ENCODE measurements around the gene SLC10A6. TPM values are rescaled to one million over a fixed set of nuclear protein-coding genes. Genes with fewer than 3 reads are reported as not detected.
A peak's percentile ranks its signal among the peaks of the same experiment; 100 is the strongest.
"Not testable (repeated sequence)": the region's sequence is repeated elsewhere in the genome, so short reads cannot be mapped to it uniquely, and the experiment has no call there.

The SLC10A6 gene
- total RNA-seq, 1 experiment from 2014 or later: 0.08 TPM

DNA sequence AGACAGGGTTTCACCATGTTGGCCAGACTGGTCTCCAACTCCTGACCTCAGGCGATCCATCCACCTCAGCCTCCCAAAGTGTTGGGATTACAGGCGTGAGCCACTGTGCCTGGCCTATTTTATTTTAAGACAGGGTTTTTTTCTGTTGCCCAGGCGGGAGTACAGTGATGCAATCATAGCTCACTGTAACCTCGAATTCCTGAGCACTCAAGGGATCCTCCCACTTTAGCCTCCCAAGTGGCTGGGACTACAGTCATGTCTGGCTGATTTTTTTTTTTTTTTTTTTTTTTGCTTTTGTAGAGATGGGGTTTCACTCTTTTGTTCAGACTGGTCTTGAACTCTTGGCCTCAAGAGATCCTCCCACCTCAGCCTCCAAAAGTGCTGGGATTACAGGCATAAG is 26.3 kb upstream of the SLC10A6 start:
- H3K4me3 ChIP-seq; H3K27me3 ChIP-seq (replicated peaks); H3K27ac ChIP-seq; H3K9me3 ChIP-seq (replicated peaks); H3K36me3 ChIP-seq; DNase-seq (ENCODE audit: low read depth in 1 of 2, low spot score in 2 of 2); H3K4me1 ChIP-seq (replicated peaks): not testable (repeated sequence)

DNA sequence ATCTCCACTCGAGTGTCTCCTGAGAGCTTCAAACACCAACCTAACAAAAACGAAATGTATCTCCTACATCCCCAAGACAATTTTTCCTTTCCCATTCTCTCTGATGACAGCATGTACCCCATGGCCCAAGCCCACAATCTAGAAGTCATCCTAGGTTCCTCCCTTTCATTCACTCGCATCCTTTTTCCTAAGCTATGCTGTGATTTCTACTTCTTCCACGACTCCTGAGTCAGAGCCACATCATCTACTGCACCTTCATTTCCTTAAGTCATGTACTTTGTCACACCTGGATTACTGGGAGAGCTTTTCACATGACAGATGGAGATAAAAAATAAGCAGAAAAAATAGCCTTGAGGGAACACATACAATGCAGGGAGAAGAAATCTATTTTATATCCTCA is 23.0 kb upstream of the SLC10A6 start:
- H3K36me3 ChIP-seq: no peaks in the 10 kb centered on the region
- DNase-seq (ENCODE audit: low read depth in 1 of 2, low spot score in 2 of 2): no peak
- H3K9me3 ChIP-seq (replicated peaks): no peaks in the 10 kb centered on the region
- no peak overlapping the region for H3K27ac ChIP-seq
- H3K4me1 ChIP-seq (replicated peaks): no peaks in the 10 kb centered on the region
- H3K4me3 ChIP-seq: no peak overlapping the region
- H3K27me3 ChIP-seq (replicated peaks): no peaks in the 10 kb centered on the region

DNA sequence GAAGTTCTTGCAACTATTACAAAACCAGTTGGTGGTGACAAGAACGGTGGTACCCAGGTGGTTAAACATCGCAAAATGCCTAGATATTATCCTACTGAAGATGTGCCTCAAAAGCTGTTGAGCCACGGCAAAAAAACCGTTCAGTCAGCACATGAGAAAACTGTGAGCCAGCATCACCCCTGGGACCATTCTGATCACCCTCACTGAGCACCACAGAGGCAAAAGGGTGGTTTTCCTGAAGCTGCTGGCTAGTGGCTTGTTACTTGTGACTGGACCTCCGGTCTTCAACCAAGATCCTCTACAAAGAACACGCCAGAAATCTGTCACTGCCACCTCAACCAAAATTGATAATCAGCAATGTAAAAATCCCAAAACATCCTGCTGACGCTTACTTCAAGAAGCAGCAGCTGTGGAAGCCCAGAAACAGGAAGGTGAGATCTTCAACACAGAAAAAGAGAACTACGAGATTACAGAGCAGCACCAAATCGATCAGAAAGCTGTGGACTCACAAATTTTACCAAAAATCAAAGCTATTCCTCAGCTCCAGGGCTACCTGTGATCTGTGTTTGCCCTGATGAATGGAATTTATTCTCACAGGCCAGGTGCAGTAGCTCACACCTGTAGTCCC is 21.4 kb upstream of the SLC10A6 start:
- Histone ChIP-seq H3K9me3 (replicated peaks) (no peaks in the 10 kb centered on the region), H3K4me1 (replicated peaks) (no peaks in the 10 kb centered on the region), H3K36me3 (no peaks in the 10 kb centered on the region), H3K27ac (no peak overlapping the region), H3K27me3 (replicated peaks) (no peaks in the 10 kb centered on the region), H3K4me3 (no peak overlapping the region)
- no peak for DNase-seq (ENCODE audit: low read depth in 1 of 2, low spot score in 2 of 2)

DNA sequence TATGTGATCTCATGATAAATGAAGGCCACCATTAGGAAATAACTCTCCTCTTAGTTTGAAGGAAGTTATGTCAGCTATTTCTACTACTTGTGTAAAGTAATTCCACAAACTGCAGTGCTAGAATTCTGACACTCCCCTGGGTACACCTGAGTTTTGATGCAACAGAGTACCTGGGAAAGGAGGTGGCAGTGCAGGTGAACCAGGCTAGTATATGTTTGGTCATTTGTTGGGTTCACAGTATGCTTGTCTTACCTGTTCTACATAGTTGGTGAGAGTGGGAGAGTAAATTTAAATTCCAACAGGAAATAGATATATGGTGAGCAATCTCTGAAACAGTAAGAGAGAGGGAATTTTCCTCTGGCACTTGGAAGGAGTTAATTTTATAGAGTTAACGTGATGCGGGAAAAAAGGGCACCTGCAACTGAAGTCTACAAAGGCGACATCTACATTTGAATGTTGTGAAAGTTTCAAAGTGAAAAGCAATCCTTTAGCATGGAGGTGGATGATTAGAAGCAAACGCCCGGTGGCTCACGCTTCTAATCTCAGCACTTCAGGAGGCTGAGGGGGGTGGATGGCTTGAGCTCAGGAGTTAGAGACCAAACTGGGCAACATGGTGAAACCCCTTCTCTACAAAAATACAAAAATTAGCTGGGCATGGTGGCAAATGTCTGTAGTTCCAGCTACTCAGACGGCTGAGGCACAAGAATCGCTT is 8.3 kb upstream of the SLC10A6 start:
- DNase-seq (ENCODE audit: low read depth in 1 of 2, low spot score in 2 of 2): no peak
- Histone ChIP-seq H3K27me3 (replicated peaks) (no peaks in the 10 kb centered on the region), H3K36me3 (no peaks in the 10 kb centered on the region), H3K9me3 (replicated peaks) (no peaks in the 10 kb centered on the region), H3K27ac (no peak overlapping the region), H3K4me1 (replicated peaks) (peaks cover 15% of the 10 kb centered on the region), H3K4me3 (no peak overlapping the region)

DNA sequence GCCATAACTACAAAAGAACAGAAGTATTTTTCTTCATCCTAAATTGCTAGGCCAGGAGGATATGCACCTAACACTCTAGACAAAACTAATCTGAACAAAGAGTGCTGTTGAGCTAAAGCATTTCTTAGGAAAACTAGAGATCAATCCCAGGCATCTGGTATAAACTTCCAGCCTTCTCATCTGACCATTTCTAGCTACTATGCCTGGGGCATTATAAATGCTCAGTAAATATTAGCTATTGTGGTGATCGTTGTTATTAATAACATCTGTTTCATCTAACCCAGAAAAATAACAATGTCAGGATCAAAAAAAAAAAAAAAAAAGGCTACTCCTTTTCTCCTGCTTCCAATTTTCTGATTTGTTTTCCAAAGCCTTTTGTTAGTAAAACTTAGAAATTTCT is 7.7 kb upstream of the SLC10A6 start:
- Histone ChIP-seq H3K4me3 (no peak overlapping the region), H3K27me3 (replicated peaks) (no peaks in the 10 kb centered on the region), H3K4me1 (replicated peaks) (peaks cover 15% of the 10 kb centered on the region), H3K36me3 (no peaks in the 10 kb centered on the region), H3K9me3 (replicated peaks) (no peaks in the 10 kb centered on the region), H3K27ac (no peak overlapping the region)
- no peak for DNase-seq (ENCODE audit: low read depth in 1 of 2, low spot score in 2 of 2)

DNA sequence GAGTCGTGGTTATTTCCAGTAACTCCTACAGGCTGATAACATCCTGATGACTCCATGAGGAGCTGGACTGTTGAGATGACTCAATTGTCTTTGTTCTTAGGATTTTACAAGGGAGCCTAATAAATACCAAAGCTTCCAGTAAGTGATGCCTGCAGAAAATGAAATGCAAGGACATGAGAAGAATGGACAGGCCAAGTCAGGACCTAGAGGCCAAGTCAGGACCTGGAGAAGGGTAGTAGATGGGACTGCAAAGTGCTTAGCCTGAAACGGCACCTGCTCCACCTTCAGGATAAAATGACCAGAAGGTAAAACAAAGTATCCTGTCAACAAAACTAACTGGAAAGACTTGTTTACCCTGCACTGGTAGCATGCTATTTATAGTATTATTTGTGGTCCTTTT is 6.4 kb upstream of the SLC10A6 start:
- peak in 1 of 2 experiments; percentile 44 for DNase-seq (ENCODE audit: low read depth in 1 of 2, low spot score in 2 of 2)
- Histone ChIP-seq H3K27me3 (replicated peaks) (no peaks in the 10 kb centered on the region), H3K27ac (0 out of 2 replicates have a peak overlapping the region, but pooled peaks have one; percentile 13), H3K4me3 (no peak overlapping the region), H3K36me3 (no peaks in the 10 kb centered on the region), H3K9me3 (replicated peaks) (no peaks in the 10 kb centered on the region), H3K4me1 (replicated peaks) (peaks cover 15% of the 10 kb centered on the region)

DNA sequence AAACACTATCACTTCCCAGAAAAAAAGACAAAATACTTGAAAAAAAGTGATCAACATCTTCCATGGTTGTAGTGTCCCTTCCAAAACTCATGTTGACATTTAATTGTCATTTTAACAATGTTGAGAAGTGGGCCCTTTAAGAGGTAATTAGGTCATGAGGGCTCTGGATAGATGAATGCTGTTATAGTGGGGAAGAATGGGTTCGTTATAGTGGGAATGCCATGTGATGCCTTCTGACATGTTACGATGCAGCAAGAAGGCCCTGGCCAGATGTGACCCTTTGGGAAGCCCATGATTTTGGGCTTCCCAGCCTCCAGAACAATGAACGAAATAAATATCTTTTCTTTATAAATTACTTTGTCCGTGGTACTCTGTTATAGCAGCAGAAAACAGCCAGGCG is 4.0 kb upstream of the SLC10A6 start:
- H3K27me3 ChIP-seq (replicated peaks): no peaks in the 10 kb centered on the region
- H3K4me3 ChIP-seq: no peak overlapping the region
- H3K27ac ChIP-seq: no peak overlapping the region
- no peak for DNase-seq (ENCODE audit: low read depth in 1 of 2, low spot score in 2 of 2)
- no peaks in the 10 kb centered on the region for H3K9me3 ChIP-seq (replicated peaks)
- peaks cover 15% of the 10 kb centered on the region for H3K4me1 ChIP-seq (replicated peaks)
- no peaks in the 10 kb centered on the region for H3K36me3 ChIP-seq

DNA sequence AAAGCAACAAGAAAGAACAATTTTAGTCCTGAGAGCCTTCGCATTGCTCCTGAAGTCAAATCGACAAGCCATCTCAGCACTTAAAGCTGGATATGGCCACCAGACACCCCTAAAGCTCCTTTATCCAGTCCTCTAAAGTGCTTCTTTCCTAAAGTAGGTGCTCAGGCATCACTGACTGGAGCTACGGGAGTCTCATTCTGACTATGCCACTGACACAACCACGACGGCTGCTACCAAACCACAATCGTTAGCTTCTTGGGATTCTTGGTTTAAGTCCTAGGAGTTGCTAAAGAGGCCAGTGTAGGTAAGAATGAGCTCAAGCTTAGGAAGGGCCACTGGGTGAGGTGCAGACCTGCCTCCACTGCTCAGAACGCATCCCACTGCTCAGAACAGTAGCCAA is 1.0 kb downstream of the SLC10A6 start:
- no peak overlapping the region for H3K27ac ChIP-seq
- no peaks in the 10 kb centered on the region for H3K27me3 ChIP-seq (replicated peaks)
- H3K4me3 ChIP-seq: no peak overlapping the region
- H3K36me3 ChIP-seq: no peaks in the 10 kb centered on the region
- DNase-seq (ENCODE audit: low read depth in 1 of 2, low spot score in 2 of 2): no peak
- no peaks in the 10 kb centered on the region for H3K9me3 ChIP-seq (replicated peaks)
- no peaks in the 10 kb centered on the region for H3K4me1 ChIP-seq (replicated peaks)

DNA sequence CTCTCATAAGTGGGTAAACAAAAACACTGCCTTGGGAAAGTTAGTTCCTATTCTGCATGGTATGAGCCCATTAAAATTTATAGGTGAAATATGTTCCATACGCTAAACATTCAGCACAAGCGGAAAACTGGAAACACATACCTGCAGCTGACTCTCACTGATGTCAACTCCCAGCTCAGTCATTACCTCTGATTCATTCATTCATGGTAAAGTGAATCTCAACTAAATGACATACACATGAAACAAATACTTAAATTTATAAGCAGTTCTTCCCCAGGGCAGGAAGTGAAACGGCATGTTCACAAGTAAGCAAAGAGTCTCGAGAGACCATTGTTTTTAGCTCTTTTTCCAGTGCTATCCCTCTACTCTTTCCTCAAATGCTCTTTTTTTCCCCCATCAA is 1.6 kb downstream of the SLC10A6 start:
- DNase-seq (ENCODE audit: low read depth in 1 of 2, low spot score in 2 of 2): no peak

DNA sequence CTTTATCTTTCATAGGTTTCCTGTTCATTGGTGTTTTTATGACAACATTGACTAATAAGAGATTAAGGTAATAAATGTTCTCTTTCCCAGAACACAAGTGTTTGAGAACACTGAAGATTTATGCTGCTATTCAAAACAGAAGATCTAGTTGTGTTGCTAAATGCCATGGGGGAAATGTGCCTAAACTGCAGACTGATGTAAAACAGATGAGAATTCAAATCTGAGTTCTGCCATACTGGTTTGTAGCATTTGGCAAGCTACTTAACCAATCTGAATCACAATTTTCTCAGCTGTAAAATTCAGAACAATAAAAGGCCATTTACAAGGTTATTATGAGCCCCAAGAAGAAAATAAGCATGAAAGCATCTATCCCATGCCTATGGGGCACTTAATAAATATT is 2.3 kb downstream of the SLC10A6 start:
- Histone ChIP-seq H3K9me3 (replicated peaks) (no peaks in the 10 kb centered on the region), H3K4me3 (no peak overlapping the region), H3K27ac (no peak overlapping the region), H3K4me1 (replicated peaks) (no peaks in the 10 kb centered on the region; the same call in 1 of the 2 replicates), H3K27me3 (replicated peaks) (no peaks in the 10 kb centered on the region), H3K36me3 (no peaks in the 10 kb centered on the region)
- no peak for DNase-seq (ENCODE audit: low read depth in 1 of 2, low spot score in 2 of 2)

More for the DNA sequence above, 1.6 kb downstream of the SLC10A6 start:
- H3K36me3 ChIP-seq: no peaks in the 10 kb centered on the region
- H3K9me3 ChIP-seq (replicated peaks): no peaks in the 10 kb centered on the region
- H3K4me1 ChIP-seq (replicated peaks): no peaks in the 10 kb centered on the region
- no peaks in the 10 kb centered on the region for H3K27me3 ChIP-seq (replicated peaks)
- no peak overlapping the region for H3K27ac ChIP-seq
- no peak overlapping the region for H3K4me3 ChIP-seq

DNA sequence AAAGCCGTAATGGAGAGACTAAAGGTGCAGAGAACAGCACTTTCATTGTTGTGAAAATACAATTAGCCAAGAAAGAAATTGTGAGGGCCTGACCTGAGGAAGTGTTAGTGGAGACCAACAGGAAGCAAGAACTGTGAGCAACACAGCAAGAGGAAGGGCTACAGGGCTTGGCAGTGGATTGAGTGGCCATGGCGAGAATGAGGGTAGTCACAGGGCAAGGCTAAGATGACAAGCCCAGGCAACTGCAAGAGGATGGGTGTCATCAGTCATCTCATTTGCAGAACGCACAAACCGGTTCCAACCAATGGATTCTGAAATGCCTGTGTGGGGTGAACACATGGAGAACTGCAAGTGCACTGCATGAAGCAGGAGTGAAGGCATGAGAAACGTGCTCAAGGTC is 3.6 kb downstream of the SLC10A6 start:
- H3K4me3 ChIP-seq: no peak overlapping the region
- no peaks in the 10 kb centered on the region for H3K27me3 ChIP-seq (replicated peaks)
- no peak overlapping the region for H3K27ac ChIP-seq
- H3K9me3 ChIP-seq (replicated peaks): no peaks in the 10 kb centered on the region
- H3K4me1 ChIP-seq (replicated peaks): peaks cover 9% of the 10 kb centered on the region
- no peak for DNase-seq (ENCODE audit: low read depth in 1 of 2, low spot score in 2 of 2)
- no peaks in the 10 kb centered on the region for H3K36me3 ChIP-seq

DNA sequence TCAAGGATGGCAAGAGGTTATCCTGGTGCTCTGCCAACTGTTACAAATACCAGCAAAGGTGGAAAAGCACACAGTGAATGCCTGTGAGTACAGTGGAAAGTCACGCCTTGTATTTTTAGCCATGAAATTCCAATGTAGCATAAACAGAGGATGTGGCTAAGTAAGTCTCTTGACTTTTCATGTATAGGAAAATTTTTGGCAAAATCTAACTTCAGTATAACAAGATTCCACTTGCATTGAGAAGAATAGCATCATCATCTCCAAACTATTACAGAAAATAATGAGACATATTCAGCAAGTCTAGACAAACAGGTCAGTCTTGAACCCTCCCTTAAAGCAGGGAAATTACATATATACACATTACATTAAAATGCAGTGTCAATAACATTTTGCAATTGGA is 7.9 kb downstream of the SLC10A6 start:
- no peaks in the 10 kb centered on the region for H3K36me3 ChIP-seq
- H3K27me3 ChIP-seq (replicated peaks): no peaks in the 10 kb centered on the region
- peaks cover 9% of the 10 kb centered on the region for H3K4me1 ChIP-seq (replicated peaks)
- H3K9me3 ChIP-seq (replicated peaks): no peaks in the 10 kb centered on the region
- no peak for DNase-seq (ENCODE audit: low read depth in 1 of 2, low spot score in 2 of 2)
- H3K4me3 ChIP-seq: no peak overlapping the region
- H3K27ac ChIP-seq: no peak overlapping the region

DNA sequence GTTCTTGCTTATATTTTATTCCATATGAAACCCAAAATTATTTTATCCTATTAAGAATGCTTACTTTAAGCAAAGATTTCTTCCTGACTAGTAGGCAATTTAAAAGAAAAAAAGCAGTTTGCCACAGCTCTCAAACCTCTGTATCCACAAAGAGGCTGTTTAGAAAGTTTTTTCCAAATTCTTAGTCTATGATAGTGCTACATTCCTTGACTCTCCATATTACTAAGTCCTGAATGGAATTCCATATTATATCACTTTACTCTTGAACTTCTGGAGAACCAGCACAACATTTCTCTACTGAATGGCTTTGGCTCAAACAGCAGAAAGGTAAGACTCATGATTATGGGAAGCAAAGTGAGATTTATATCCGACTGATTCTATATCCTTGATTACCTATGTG is 8.3 kb downstream of the SLC10A6 start:
- Histone ChIP-seq H3K36me3 (no peaks in the 10 kb centered on the region), H3K9me3 (replicated peaks) (no peaks in the 10 kb centered on the region), H3K27me3 (replicated peaks) (no peaks in the 10 kb centered on the region), H3K27ac (no peak overlapping the region), H3K4me3 (no peak overlapping the region), H3K4me1 (replicated peaks) (peaks cover 9% of the 10 kb centered on the region)
- DNase-seq (ENCODE audit: low read depth in 1 of 2, low spot score in 2 of 2): no peak

DNA sequence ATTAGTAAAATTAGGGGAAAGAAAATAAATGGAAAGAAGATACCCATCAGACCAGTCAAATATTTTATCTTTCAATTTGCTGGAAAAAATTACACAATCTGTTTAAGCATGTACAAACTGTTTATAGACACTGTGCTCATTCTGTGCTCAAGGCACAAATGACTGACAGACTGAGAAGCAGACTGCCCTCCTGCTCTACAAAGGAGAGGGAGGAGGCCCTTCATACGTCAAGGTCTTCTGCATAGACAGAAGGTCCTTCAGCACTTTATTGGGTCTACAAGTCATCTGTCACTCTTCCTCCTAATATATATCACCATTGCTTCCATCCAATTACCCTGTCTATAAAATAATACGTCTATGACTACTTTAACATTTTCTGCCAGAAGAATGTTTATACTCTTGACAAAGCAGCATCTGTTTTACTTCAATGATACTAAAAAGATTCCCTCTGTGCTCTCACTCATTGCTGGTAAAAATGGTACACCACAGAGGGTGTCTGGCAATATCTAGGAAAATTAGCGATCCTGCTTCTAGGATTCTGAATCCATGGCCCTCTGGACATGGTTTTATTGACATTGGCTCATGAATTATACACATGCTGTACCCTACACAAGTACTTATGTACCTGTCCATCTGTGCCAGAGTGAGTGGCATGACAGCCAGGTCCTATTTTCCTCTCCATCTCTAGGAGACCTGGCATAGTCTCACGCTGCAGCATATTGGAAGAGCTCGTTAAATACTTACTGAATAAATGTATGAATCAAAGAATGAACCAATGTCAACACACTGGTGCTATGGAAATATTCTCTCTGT is 11.3 kb downstream of the SLC10A6 start:
- Histone ChIP-seq H3K4me3 (no peak overlapping the region), H3K4me1 (replicated peaks) (peaks cover 9% of the 10 kb centered on the region), H3K36me3 (no peaks in the 10 kb centered on the region), H3K27ac (no peak overlapping the region), H3K27me3 (replicated peaks) (no peaks in the 10 kb centered on the region), H3K9me3 (replicated peaks) (no peaks in the 10 kb centered on the region)
- DNase-seq (ENCODE audit: low read depth in 1 of 2, low spot score in 2 of 2): no peak

All from SJSA1 (cell line).